ENCODE results near the gene UBE2J2. TPM values are rescaled to one million over a fixed set of nuclear protein-coding genes. Genes with fewer than 3 reads are reported as not detected.
A peak's percentile ranks its signal among the peaks of the same experiment; 100 is the strongest.

UBE2J2 gene
- total and polyA plus RNA-seq, 2 of the 13 experiments (the other 11 are each of a cell fraction or from before 2014, with no cell fraction given): 25.4 to 29.4 TPM

DNA sequence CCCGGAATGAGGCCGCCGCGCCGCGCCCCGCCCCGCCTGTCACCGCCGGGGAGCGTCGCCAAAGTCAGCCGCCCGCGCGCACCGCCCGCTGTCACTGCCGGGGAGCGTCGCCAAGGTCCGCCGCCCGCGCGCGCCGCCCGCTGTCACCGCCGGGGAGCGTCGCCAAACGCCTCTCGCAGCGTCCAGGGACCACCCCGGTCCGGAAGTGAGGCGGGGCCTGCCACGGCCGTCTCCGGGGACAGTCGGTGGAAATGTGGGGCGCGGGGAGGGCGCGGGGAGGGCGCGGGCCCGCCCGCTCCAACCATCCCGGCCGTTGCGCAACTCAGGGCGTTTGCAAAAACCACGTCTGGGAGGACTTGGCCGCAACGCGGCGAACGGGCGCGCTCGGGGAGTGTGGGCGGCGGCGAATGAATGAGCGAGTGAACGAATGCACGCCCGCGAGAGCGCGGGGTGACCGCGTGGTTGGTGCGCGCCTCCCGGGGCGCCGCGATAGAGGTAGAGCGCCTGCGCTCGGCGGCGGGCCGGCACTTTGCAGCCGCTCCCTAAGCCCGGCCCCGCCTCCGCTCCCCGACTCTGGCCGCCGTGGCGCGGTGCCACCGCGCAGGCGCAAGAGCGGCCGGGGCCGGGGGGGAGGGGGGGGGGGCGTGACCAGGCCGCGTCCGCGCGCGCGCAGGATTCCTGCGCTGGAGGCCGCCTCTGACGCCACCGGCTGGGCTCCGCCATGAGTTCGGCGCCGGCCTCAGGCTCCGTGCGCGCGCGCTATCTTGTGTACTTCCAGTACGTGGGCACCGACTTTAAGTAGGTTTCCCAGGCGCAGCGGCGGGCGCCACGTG lies 34.5 kb upstream of the UBE2J2 start, which contains the start of the genes ACAP3 and PUSL1 (continued):
- TF ChIP-seq, protein P1, sequence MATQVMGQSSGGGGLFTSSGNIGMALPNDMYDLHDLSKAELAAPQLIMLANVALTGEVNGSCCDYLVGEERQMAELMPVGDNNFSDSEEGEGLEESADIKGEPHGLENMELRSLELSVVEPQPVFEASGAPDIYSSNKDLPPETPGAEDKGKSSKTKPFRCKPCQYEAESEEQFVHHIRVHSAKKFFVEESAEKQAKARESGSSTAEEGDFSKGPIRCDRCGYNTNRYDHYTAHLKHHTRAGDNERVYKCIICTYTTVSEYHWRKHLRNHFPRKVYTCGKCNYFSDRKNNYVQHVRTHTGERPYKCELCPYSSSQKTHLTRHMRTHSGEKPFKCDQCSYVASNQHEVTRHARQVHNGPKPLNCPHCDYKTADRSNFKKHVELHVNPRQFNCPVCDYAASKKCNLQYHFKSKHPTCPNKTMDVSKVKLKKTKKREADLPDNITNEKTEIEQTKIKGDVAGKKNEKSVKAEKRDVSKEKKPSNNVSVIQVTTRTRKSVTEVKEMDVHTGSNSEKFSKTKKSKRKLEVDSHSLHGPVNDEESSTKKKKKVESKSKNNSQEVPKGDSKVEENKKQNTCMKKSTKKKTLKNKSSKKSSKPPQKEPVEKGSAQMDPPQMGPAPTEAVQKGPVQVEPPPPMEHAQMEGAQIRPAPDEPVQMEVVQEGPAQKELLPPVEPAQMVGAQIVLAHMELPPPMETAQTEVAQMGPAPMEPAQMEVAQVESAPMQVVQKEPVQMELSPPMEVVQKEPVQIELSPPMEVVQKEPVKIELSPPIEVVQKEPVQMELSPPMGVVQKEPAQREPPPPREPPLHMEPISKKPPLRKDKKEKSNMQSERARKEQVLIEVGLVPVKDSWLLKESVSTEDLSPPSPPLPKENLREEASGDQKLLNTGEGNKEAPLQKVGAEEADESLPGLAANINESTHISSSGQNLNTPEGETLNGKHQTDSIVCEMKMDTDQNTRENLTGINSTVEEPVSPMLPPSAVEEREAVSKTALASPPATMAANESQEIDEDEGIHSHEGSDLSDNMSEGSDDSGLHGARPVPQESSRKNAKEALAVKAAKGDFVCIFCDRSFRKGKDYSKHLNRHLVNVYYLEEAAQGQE (IDR thresholded peaks at IDR 0.05; ENCODE audit: borderline replicate concordance in 1 of 2, low read depth in 1 of 2, low read length in 2 of 2): no peak
- TF ChIP-seq ZNF337 (CRISPR knock-in tag; IDR thresholded peaks at IDR 0.05; ENCODE audit: borderline replicate concordance, low read depth): no peak
- TF ChIP-seq AKAP8 (CRISPR knock-in tag; IDR thresholded peaks at IDR 0.05): no peak; the same call in 1 of the 2 replicates
- TF ChIP-seq ZNF251 (CRISPR knock-in tag; IDR thresholded peaks at IDR 0.05): no peak
- TF ChIP-seq ZNF790 (CRISPR knock-in tag; IDR thresholded peaks at IDR 0.05; ENCODE audit: borderline replicate concordance): no peak; the same call in 1 of the 2 replicates
- peak; percentile 69 for TF ChIP-seq XRCC5 (optimal IDR thresholded peaks at IDR 0.05; ENCODE audit: low read length)
- TF ChIP-seq, protein P2, sequence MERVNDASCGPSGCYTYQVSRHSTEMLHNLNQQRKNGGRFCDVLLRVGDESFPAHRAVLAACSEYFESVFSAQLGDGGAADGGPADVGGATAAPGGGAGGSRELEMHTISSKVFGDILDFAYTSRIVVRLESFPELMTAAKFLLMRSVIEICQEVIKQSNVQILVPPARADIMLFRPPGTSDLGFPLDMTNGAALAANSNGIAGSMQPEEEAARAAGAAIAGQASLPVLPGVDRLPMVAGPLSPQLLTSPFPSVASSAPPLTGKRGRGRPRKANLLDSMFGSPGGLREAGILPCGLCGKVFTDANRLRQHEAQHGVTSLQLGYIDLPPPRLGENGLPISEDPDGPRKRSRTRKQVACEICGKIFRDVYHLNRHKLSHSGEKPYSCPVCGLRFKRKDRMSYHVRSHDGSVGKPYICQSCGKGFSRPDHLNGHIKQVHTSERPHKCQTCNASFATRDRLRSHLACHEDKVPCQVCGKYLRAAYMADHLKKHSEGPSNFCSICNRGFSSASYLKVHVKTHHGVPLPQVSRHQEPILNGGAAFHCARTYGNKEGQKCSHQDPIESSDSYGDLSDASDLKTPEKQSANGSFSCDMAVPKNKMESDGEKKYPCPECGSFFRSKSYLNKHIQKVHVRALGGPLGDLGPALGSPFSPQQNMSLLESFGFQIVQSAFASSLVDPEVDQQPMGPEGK (CRISPR knock-in tag; IDR thresholded peaks at IDR 0.05): peak; percentile 37
- peak; percentile 69 for TF ChIP-seq RBFOX2 (IDR thresholded peaks at IDR 0.05; ENCODE audit: low read depth, low read length)
- no peak for TF ChIP-seq POLR2A (IDR thresholded peaks at IDR 0.05; ENCODE audit: insufficient read depth in 1 of 2, low read depth in 2 of 2, low read length in 2 of 2)
- TF ChIP-seq ZNF670 (CRISPR knock-in tag; IDR thresholded peaks at IDR 0.05; ENCODE audit: borderline replicate concordance): no peak
- TF ChIP-seq SPEN (CRISPR knock-in tag; IDR thresholded peaks at IDR 0.05; ENCODE audit: low read depth): 0 out of 2 replicates have a peak, but pooled peaks have one; percentile 18
- TF ChIP-seq SMAD3 (CRISPR knock-in tag; IDR thresholded peaks at IDR 0.05): no peak
- 0 out of 2 replicates have a peak, but pooled peaks have one; percentile 20 for TF ChIP-seq ZFP90 (CRISPR knock-in tag; IDR thresholded peaks at IDR 0.05; ENCODE audit: borderline replicate concordance)
- no peak for TF ChIP-seq CENPT (CRISPR knock-in tag; IDR thresholded peaks at IDR 0.05; ENCODE audit: low read depth)
- peak; percentile 57 for TF ChIP-seq HNRNPLL (IDR thresholded peaks at IDR 0.05; ENCODE audit: low read depth, low read length, poor library complexity, severe bottlenecking)
- TF ChIP-seq ZMYM2 (CRISPR knock-in tag; IDR thresholded peaks at IDR 0.05): no peak
- TF ChIP-seq ZNF660 (CRISPR knock-in tag; IDR thresholded peaks at IDR 0.05; ENCODE audit: borderline replicate concordance, low read depth): no peak

All from HepG2 (cell line).